Stimulated activated CD8-positive, alpha-beta memory T cell treated with anti-CD3 and anti-CD28 coated beads, Interleukin-12 subunit alpha, Interleukin-12 subunit beta, amount 100 ng/mL, for 24 hours (primary cell): ENCODE measurements around the gene ZNF622.

Source experiments
- DNase-seq: peaks from one replicate; pipeline ENCODE4 v3.0.0-alpha.2; 2020; ENCODE audit errors: extremely low read depth

Gene ZNF622

GRCh38 chr5:16431490-16431889 is 34.1 kb downstream of the ZNF622 start:
- DNase-seq, result no peak

- DNase-seq, result no peak
Measured at GRCh38 chr5:16430349-16431089, 35.1 kb downstream of the ZNF622 start.

GRCh38 chr5:16428359-16428758 is 37.2 kb downstream of the ZNF622 start:
- DNase-seq, result no peak

- DNase-seq, result no peak
Measured at GRCh38 chr5:16427587-16427986, 38.0 kb downstream of the ZNF622 start.

- no peak for DNase-seq
Measured at GRCh38 chr5:16418471-16418922, 47.1 kb downstream of the ZNF622 start.

- DNase-seq, result no peak
Measured at GRCh38 chr5:16417398-16418074, 48.1 kb downstream of the ZNF622 start.

- no peak for DNase-seq
Measured at GRCh38 chr5:16414861-16415260, 50.7 kb downstream of the ZNF622 start.

DNA sequence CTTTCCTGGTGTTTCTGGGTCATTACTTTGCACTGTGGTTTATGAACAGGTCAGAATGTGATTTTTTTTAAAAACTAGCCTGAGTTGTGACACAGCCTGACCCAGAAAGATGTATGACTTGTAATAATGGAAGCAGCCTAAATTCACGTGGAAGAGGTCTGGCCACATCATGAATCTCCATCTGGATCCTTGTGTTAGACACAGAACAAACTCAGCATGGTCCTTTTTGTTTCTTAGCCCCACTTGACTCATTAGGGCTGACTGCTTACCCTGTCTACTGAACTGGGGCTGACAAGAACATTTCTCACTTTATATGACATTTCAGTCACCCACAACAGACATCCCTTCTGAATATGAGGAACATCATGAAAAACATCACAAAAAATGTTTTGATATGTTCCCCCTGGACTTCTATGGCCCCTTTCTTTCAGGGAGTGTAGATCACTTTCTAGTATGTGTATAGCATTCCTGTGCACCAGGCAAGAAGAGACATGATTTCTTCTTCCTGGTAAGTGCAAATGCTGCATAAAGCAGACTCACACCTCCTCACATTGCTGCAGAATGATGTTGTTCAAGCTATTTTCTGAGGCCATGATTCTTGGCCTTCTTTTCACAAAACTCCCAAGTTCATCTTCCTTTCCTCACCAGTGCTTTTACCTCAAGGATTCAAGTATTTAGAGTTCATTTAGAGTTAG is 52.3 kb downstream of the ZNF622 start:
- DNase-seq, result no peak

- no peak for DNase-seq
Measured at GRCh38 chr5:16412556-16412955, 53.0 kb downstream of the ZNF622 start.

- no peak for DNase-seq
Measured at GRCh38 chr5:16411741-16412455, 53.7 kb downstream of the ZNF622 start.

- DNase-seq, result no peak
Measured at GRCh38 chr5:16411235-16411634, 54.4 kb downstream of the ZNF622 start.

DNA sequence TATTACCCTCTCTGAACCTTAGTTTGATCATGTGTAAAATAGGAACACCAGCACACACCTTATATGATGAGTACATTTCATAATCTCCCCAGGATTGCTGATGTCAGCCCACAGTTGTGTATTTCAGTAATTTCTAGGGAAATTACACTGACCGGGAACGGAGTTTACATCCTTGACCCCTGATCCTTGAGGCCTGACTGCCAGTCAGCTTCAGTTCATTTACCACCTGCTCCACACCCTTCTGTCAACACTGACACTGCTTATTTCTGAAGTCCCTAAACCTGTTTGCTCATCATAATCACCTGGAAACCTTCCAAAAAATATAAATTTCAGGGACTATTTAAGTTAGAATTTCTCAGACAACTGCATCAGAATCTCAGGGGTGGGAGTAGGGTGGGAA is 55.3 kb downstream of the ZNF622 start:
- no peak for DNase-seq

DNA sequence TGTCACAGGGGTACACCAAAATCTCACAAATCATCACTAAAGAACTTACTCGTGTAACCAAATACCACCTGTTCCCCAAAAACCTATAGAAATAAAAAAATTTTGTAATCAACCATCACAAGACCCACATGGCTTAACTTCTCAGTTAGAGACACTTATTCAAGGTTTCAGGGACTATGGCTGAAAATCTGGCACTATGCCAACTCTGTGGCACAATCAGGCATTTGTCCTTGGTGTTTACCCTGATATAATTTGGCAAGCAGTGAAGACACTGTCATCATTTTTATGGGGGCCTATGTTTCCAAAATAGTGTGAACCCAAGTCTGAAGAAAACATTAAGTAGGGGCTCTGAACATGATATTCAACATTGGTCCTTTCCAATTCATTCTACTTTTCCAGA is 59.0 kb downstream of the ZNF622 start:
- DNase-seq, result no peak

- no peak for DNase-seq
Measured at GRCh38 chr5:16406023-16406422, 59.6 kb downstream of the ZNF622 start.
